Erythroblast (primary cell): Measurements from ENCODE around the gene TDRD10.

ENCODE experiments used
- GATA1 ChIP-seq: IDR thresholded peaks from 2 replicates; pipeline ENCODE4 v1.6.1; 2011; ENCODE audit warnings: low read depth, mild to moderate bottlenecking, control low read depth, low read length, moderate library complexity
- POLR2A ChIP-seq: IDR thresholded peaks from 2 replicates; pipeline ENCODE4 v1.6.1; 2011; ENCODE audit warnings: mild to moderate bottlenecking, low read length

- TF ChIP-seq POLR2A (no peak), GATA1 (no peak)
Measured at GRCh38 chr1:154492115-154492514, 9.9 kb upstream of the TDRD10 start.
